Ovary (tissue), 9 donors: Measurements from ENCODE around the gene COL11A1. TPM values are rescaled to one million over a fixed set of nuclear protein-coding genes. Genes with fewer than 3 reads are reported as not detected.
"Not testable (repeated sequence)": the region's sequence is repeated elsewhere in the genome, so short reads cannot be mapped to it uniquely, and the experiment has no call there.

Experiments
- DNase-seq, 5 donors: peaks; one replicate each; pipeline ENCODE4 v3.0.0-alpha.2; 2019 to 2020
- H3K27ac ChIP-seq, 2 donors: fragments of 200-600 bp; one replicate each; pipeline versions ENCODE4 v1.5.1 to v1.8.0; 2019 to 2022
- H3K27me3 ChIP-seq: fragments of 200-600 bp; one replicate; pipeline ENCODE4 v1.8.0; 2022
- H3K36me3 ChIP-seq: fragments of 200-600 bp; sonication (generic); one replicate; pipeline ENCODE4 v1.5.1; 2019
- H3K4me1 ChIP-seq: one replicate; pipeline ENCODE4 v1.8.1; 2013; ENCODE audit warnings: mild to moderate bottlenecking, moderate library complexity; ENCODE audit not compliant: insufficient read depth
- H3K4me3 ChIP-seq: fragments of 200-600 bp; sonication (generic); one replicate; pipeline ENCODE4 v1.5.1; 2017
- H3K9me3 ChIP-seq, 2 donors: fragments of 200-600 bp in 1 of 2; sonication (generic) in 1 of 2; one replicate each; pipeline versions ENCODE4 v1.5.1 to v1.8.1; 2013 to 2019; ENCODE audit warnings: mild to moderate bottlenecking in 1 of 2, moderate library complexity in 1 of 2
- CTCF ChIP-seq, 3 donors: fragments of 450-650 bp in 2 of 3; fragments of 200-600 bp in 1 of 3; IDR thresholded peaks; one replicate each; pipeline versions ENCODE4 v1.5.1 to v1.8.0; 2016 to 2022; ENCODE audit warnings: antibody characterized with exemption in 3 of 3, mild to moderate bottlenecking in 1 of 3
- EP300 ChIP-seq: sonication (generic); formaldehyde crosslinking; IDR thresholded peaks from one replicate; pipeline ENCODE4 v1.6.1; 2017; ENCODE audit warnings: antibody characterized with exemption
- POLR2A ChIP-seq: fragments of 450-650 bp; IDR thresholded peaks from one replicate; pipeline ENCODE4 v1.6.1; 2017; ENCODE audit warnings: antibody characterized with exemption, mild to moderate bottlenecking, moderate library complexity
- WGBS, 3 donors: extraction: QIAGEN DNeasy Blood & Tissue Kit in 1 of 3; methylation state at CpG; one replicate each; pipeline versions ENCODE4 v1.1.5 to v1.1.7; 2013 to 2017; 5-methylcytosine and 5-hydroxymethylcytosine counted together
- intact Hi-C, 4 donors: fragments of 100-400 bp; cut with DNase I; formaldehyde crosslinking; loops; one replicate each; pipeline versions ENCODE4 v1.11.0 to v1.15.1; 2022 to 2023
- polyA plus RNA-seq, 2 donors: library from polyadenylated mRNA; stranded (reverse); fragments of 200-250 nt in 1 of 2; fragments of 350-450 nt in 1 of 2; fragmentation: Illumina TruSeq in 1 of 2; extraction: RNeasy Lipid Tissue Mini Kit (QIAGEN cat#74804) in 1 of 2; gene quantifications; one replicate each; pipeline ENCODE4 v1.2.3, GENCODE V29; 2013 to 2014
- total RNA-seq, 7 donors: library from RNA; depleted of rRNA in 2 of 7; stranded (reverse); fragments of >200 nt in 2 of 7; fragmentation: NEBNext Ultra II Directional in 3 of 7; extraction: Animal tissue kit (Norgen Biotek cat#: 25700) in 3 of 7; gene quantifications; one replicate each; pipeline versions ENCODE4 v1.1.0 to v1.2.4, GENCODE V29; 2016 to 2023
- donor health status: DM: no; HTN: no; CAD: no; lungs with moderate emphysema.
- donor health status: DM: no; HTN: no; CAD: no.
- donor health status: Bipolar disorder and iron deficiency.
- donor health status: DM: yes; HTN: yes; CAD: no.
- donor health status: DM: no; HTN: no; CAD: no.
- donor health status: DM: yes; HTN: yes; CAD: no.

COL11A1 gene
- total and polyA plus RNA-seq, 9 donors: 0.28 to 18.0 (median 1.4) TPM

GRCh38 chr1:102937401-102937800, 170.9 kb downstream of the COL11A1 start:
- 61 to 79% (median 68%) methylated on average over 3 of the region's 3 CpGs for WGBS, 3 donors
- H3K4me3 ChIP-seq: no peak overlapping the region
- no peaks in the 10 kb centered on the region for H3K4me1 ChIP-seq
- intact Hi-C loops: no loop called here
- no peak for TF ChIP-seq EP300
- no peak for TF ChIP-seq CTCF (IDR thresholded peaks at IDR 0.05)
- no peak for TF ChIP-seq POLR2A
- DNase-seq: no peak
- H3K36me3 ChIP-seq: no peaks in the 10 kb centered on the region
- H3K9me3 ChIP-seq: no peaks in the 10 kb centered on the region
- no peak overlapping the region for H3K27ac ChIP-seq
- no peaks in the 10 kb centered on the region for H3K27me3 ChIP-seq

- H3K36me3 ChIP-seq, H3K9me3 ChIP-seq, H3K27ac ChIP-seq, intact Hi-C loops, H3K4me1 ChIP-seq, H3K4me3 ChIP-seq, DNase-seq, H3K27me3 ChIP-seq: not testable (repeated sequence)
- 84 to 93% (median 88%) methylated on average over 6 to 8 of the region's 9 CpGs for WGBS, 3 donors
These were observed 175.0 kb downstream of the COL11A1 start for GRCh38 chr1:102933362-102933761.

GRCh38 chr1:102919659-102920058, 188.7 kb downstream of the COL11A1 start:
- Histone ChIP-seq H3K27ac (no peak overlapping the region), H3K4me3 (no peak overlapping the region), H3K27me3 (no peaks in the 10 kb centered on the region), H3K4me1 (no peaks in the 10 kb centered on the region), H3K9me3 (no peaks in the 10 kb centered on the region), H3K36me3 (no peaks in the 10 kb centered on the region)
- DNase-seq: no peak
- intact Hi-C loops: no loop called here
- WGBS, 3 donors: 0 to 7% (median 0%) methylated on average over 1 of the region's 1 CpG
- TF ChIP-seq CTCF (IDR thresholded peaks at IDR 0.05) (no peak), EP300 (no peak), POLR2A (no peak)

- H3K4me3 ChIP-seq: no peak overlapping the region
- H3K36me3 ChIP-seq: no peaks in the 10 kb centered on the region
- no peak overlapping the region for H3K27ac ChIP-seq
- 67 to 86% (median 71%) methylated on average over 1 of the region's 1 CpG for WGBS, 3 donors
- no peak for DNase-seq
- no peaks in the 10 kb centered on the region for H3K9me3 ChIP-seq
- no peaks in the 10 kb centered on the region for H3K4me1 ChIP-seq
- TF ChIP-seq CTCF (IDR thresholded peaks at IDR 0.05): no peak
- TF ChIP-seq POLR2A: no peak
- TF ChIP-seq EP300: no peak
- H3K27me3 ChIP-seq: no peaks in the 10 kb centered on the region
- intact Hi-C loops: no loop called here
These were observed 206.3 kb downstream of the COL11A1 start for GRCh38 chr1:102901996-102902395.

- intact Hi-C loops: no loop called here
- Histone ChIP-seq H3K9me3 (no peaks in the 10 kb centered on the region), H3K4me1 (no peaks in the 10 kb centered on the region), H3K27ac (no peak overlapping the region), H3K27me3 (no peaks in the 10 kb centered on the region), H3K4me3 (no peak overlapping the region), H3K36me3 (no peaks in the 10 kb centered on the region)
- WGBS, 3 donors: 71 to 88% (median 78%) methylated on average over 3 of the region's 3 CpGs
- TF ChIP-seq EP300: no peak
- no peak for TF ChIP-seq CTCF (IDR thresholded peaks at IDR 0.05)
- DNase-seq: no peak
These were observed 208.4 kb downstream of the COL11A1 start for GRCh38 chr1:102899935-102900334.
